GM21360 (cell line): ENCODE data around the gene LSMEM2.
"Not testable (repeated sequence)": the region's sequence is repeated elsewhere in the genome, so short reads cannot be mapped to it uniquely, and the experiment has no call there.

Source experiments
- ATAC-seq: cut with Tn5 transposase; IDR thresholded peaks from one replicate; pipeline ENCODE4 v1.9.1; 2021; ENCODE audit warnings: mild to moderate bottlenecking, moderate library complexity; ENCODE audit not compliant: unreplicated experiment

Gene LSMEM2

DNA sequence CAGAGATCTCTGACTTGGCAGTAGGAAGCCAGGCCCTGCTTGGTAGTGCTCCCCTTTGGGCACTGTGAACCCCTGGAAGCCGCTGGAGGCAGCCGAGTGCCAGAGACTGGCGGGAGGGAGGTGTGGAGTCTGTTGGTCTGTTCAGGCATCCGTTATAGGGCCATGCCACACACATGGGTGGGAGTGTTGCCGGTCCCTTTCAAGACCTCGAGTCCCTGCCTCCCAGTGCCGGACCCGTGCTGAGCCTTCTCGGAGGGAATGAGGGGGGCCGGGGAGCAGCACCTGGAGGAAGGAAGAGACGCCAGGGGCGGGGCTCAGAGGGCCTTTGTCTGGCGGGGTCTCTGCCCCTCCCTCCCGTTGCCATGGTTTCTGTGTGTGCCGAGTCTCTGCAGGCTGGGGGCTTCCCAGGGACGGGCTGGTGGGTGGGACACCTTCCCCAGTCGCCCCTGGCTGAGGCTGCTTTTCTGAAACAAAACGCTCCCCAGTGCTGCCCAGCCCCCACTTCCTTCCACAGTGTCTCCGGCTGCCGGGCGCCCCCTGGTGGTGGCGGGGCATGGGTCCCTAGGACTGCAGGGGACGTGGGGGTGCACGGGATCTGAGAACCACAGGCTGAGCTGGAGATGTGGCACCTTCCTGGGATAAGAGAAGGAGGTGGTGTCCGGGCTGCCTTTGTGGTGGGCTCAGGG is 32.9 kb upstream of the LSMEM2 start:
- peak; percentile 66 for ATAC-seq

DNA sequence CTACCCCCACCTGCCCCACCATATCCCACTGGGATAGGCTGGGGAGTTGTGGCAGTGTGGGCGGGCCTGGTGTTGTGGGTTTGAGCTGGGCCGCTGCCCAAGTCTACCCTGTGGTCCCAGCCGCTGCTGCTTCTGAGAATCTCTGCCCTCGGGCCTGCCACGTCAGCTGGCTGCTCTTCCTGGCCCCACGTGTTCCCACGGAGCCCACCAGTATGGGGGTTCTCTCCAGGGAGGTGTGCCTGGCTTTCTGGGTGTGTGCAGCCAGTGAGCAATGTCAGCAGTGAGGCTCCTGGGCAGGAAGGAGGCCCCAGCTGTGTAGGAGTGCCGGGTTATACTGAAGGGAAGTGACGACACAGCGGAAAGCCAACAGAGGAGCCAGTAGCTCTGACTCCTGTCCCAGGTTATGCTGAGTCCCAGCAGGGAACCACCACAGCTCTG is 32.4 kb upstream of the LSMEM2 start:
- no peak for ATAC-seq

DNA sequence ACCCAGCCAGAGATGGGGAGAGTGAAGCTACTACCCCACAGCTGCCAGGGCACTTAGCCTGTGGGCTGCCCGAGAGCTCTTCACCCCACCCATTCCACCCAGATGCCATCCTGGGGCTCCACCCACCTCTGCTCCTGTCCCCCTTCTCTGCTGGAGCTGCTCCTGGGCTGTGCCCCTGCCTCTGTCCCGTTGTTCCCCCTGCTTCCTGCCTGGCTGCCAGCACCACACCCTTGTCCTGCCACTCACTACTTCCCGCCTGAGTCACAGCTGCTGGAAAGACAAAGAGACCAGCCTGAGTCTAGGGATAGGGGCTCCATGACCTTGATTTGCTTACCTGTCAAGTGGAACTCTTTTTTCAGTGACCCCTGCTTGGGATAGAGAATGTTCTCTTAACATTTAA is 30.5 kb upstream of the LSMEM2 start:
- ATAC-seq = no peak

DNA sequence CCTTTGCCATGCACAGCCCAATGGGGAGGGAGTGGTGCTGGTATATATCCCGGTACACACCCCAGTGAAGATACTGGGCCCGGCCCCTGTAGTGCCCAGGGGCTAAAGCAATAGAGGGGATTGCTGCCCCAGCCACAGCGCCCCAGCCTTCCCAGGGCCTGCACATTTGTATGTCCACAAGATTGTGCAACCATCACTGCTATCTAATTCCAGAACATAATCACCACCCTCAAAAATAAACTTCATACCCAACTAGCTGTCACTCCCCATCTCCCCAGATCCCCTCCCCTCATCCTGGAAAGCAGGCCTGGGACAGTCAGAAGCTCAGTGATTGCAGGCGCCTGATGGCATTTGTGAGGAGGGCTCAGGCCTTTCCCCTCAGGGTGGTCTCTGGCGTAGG is 29.4 kb upstream of the LSMEM2 start:
- no peak for ATAC-seq

DNA sequence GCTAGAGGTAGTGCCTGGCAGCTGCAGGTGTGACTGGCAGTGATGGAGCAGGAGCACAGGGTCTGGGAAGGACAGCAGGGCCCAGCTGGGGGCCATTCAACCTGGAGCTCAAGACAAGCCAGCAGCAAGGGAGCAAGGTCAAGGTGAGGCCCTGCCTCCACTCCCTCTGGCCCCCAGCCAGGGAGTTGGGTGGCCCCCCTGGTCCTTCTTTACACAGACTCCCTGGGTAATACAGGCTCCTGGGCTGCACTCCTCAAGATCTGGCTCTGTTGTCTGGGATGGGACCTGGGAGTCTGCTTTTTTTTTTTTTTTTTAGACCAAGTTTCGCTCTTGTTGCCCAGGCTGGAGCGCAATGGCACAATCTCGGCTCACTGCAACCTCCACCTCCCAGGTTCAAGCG is 28.4 kb upstream of the LSMEM2 start:
- no peak for ATAC-seq

DNA sequence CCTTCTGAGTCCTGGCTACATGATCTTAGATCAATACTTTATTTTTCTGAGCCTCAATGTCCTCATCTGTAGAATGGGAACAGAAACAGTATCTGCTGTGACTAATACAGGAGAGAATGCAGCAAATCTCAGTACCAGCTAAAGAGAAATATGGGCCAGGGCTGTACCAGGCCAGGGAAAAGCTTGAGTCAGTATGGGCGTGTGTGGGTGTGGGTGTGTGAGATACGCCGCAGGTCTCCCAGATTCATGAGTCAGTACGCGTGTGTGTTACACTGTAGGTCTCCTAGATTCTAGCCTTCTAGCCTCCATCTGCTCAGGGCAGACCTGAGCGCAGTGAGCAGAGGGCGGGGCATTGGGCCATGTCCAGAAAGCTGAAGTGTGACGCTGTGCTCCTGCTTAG is 27.7 kb upstream of the LSMEM2 start:
- ATAC-seq = no peak

DNA sequence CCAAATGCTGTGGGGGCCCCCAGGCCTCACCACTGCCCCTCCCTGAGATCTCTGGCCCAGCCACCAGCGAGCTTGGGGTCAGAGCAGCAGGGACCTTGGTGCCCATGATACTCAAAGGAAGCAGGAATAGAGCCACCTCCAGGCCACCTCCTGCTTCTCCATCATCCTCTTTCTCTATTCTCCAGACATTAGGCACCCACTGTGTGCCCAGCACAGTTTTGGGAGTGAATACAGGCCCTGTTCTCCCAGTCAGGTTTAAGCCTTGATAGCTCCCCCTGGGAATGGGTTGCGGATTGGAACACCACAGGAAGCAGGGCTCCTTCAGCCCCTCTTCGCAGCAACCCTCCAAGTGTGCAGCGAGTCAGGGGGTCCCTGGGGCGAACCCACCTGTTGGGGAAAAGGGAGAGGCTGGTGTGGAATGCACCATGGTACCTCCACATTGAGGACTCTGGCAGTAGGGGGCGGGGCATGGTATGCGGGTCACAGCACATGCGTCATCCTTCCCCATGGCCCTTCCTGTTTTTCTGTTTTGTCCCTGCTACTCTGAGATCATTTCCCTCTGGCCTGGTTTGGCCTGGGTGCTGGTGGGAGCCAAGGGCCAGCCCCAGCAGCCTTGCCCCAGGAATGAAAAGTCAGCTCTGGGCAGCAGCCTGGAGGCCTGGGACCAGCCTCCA is 24.2 kb upstream of the LSMEM2 start:
- no peak for ATAC-seq

DNA sequence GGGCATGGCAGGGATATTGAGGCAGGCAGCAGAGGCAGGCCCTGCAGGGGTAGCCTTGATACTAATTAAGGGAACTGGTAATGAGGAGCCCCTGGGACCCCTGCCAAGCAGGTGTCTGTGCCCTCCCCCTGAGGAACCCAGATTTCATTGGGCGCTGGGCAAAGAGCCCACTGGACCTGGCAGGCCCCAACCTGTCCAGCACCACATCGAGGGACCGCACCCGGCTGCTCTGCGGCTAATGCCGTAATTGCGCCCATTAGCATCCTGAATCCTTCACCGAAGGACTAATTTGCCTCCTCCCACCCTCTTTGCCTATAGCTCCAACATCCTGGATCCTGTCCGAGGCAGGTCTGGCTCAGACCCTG is 23.7 kb upstream of the LSMEM2 start:
- no peak for ATAC-seq

DNA sequence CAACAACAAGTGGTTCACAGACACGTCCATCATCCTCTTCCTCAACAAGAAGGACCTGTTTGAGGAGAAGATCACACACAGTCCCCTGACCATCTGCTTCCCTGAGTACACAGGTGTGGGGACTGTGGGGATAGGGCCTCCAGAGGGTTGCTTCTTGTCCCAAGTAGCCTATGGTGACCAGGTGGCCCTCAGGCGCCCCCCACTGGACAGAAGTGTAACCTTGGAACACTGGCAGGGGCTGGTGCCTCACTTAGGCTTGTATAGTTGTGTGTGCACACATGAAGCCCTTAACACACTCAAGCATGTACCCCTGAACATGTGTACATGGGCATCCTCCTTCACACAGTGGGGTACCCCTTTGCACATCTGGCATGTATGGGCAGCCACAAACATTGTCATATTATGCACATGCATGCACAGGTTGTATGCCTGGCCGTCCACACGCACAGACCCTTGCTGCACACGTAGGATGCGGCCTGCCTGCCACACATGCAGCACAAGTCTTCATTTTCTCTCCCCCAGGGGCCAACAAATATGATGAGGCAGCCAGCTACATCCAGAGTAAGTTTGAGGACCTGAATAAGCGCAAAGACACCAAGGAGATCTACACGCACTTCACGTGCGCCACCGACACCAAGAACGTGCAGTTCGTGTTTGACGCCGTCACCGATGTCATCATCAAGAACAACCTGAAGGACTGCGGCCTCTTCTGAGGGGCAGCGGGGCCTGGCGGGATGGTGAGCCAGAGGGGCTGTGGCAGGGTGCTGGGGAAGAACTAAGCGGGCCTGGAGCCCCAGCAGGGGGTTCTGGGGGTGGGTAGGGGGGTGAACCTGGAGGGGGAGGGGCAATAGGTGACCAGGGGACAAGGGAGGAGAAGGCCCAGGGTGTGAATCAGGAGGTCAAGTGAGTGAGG is 21.7 kb upstream of the LSMEM2 start:
- ATAC-seq = no peak

DNA sequence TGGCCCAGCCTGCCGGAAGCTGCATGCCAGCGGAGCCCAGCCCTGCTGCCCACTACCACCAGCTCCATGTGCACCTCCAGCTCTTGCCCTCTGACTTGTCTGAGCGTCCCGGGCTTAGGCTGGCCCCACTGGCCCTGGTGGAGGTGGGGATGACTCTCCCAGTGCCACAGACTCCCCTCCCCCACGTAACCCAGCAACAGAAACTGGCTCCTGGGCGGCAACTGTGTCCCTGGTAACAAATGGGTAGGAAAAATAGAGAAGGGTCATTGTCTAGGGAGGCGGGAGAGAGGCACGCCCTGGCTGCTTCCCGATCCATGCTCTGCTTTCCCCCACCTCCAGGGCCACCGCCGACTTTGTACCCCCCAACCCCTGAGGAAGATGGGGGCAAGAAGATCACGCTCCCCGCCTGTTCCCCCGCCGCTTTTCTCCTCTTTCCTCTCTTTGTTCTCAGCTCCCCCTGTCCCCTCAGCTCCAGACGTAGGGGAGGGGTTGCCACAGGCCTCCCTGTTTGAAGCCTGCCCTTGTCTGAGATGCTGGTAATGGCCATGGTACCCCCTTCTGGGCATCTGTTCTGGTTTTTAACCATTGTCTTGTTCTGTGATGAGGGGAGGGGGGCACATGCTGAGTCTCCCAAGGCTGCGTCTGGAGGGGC is 20.7 kb upstream of the LSMEM2 start:
- no peak for ATAC-seq

DNA sequence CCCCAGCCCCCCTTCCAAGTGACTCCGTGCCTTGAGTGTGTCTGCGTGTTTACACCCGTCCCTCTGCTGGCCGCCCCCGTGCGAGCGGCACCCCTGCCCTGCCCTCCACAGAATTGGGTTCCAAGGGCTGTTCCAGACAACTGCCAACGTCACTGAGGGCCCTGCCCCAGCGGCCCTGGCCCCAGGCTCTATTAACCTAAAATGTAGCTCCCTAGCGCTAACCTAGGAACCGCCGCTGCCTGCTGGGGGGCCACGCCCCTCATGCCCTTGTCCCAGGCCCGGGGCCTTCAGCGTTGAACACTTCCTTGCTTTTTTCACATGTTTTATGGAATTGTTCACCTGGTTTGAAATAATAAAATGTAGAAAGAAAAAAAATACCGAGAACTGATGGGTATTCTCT is 19.9 kb upstream of the LSMEM2 start:
- no peak for ATAC-seq

DNA sequence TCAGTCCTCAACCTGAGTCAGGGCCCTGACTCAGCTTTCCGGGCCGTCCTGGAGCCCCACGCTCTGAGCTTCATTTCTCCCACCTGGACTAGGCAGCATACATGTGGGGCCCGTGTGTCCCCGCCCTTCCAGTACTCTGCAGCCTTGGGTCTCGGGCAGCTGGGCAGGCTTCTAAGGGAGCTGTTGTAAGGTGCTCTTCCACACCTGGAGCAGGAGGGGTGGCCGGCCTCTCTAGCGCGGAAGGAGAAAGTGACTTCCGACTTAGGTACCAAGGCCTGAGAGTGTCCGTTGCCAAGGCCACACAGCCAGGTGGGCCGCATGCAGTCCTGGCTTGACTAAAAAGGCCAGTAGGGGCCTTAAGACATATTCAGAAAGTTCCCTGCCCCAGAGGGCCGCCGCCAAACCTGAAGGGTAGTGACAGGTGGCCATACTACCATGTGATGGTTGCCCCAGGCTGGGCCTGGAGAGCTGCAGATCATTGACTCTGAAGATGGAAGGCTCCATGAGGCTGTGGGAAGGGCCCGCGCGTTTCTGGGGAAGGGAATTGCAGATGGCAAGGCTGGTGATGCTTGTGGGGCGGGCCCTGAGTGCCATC is 19.4 kb upstream of the LSMEM2 start:
- ATAC-seq = no peak

DNA sequence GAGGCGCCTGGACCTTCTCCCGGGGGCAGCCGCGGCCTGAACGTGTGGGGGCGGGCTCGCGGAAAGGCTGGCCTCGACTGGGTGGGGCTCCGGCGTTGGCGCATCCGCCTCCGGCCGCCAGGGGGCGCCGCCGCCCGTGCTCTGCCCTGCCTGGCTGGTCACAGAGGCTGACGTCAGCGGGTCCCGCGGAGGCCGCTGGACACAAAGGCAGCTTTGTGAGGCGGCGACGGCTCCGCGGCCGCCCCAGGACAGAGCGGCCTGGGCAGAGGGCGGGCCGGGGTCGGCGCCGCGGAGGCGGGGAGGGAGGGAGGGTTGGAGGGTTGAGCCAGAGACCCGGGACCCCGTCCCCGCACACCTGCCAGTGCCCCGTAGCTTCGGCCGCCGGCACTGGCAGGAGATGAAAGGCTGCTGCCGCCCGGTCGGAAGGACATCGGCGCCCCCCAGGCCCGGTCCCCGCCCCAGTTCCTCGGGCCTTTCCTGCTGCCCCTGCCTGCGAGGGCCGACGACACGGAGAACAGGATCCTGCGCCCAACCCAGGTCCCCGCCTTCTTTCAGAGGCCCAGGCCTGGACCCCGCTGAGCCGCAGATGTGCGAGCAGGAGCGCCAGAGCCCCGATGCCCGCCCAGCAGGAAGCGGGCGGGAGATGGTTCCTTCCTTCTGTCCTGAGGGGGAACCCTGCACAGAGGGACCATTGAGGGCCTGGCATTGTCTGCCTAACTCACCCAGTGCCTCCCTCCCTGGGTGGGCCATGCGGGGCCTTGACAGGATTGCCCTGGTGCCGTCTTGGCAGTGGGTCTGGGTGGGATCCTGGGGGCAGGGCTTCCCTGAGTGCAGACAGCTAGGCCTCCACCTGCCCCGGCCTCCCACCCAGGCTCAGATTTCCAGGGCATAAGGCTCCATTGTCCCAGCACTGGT is 18.6 kb upstream of the LSMEM2 start:
- no peak for ATAC-seq

DNA sequence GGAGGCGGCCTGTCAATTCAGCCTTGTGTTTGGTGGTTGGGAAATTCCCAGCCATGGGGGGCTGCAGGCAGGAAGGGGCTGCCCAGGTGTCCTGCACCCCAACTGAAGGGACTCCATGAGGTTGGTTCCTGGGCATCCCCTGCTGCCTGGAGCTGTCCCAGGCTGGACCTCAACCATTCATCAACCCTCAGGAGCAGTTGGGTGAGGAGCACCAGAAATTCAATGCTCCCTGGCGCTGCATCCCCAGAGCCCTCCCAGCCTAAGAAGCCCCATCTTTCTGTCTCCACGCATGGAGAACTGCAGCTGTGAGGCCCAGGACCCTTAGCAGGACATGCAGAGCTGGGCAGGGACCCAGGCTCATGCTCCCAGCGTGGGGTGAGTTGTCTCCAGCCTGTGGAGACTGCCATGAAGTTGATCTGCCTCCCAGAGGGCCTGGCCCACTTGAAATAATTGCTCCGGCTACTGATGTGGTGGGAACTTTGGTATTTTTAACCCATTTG is 17.9 kb upstream of the LSMEM2 start:
- ATAC-seq = no peak

DNA sequence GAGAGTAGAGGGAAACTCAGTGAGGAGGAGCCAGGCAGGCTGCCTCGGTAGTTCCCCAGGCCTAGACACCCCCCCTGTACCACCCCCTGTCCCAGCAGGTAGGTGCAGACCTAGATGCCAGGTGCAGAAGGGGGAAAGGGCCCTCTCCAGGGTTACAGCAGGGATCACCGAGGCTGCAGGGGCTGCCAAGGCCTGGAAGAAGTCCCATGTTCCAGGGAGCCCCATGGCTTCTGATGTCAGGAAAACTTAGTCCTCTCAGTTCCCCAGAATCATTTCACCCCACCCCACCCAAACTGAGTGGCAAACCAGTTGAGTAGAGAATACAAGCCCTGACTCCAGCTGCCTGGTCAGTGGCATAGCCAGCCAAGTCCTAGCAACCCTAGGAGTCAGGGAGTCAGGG is 17.4 kb upstream of the LSMEM2 start:
- no peak for ATAC-seq

DNA sequence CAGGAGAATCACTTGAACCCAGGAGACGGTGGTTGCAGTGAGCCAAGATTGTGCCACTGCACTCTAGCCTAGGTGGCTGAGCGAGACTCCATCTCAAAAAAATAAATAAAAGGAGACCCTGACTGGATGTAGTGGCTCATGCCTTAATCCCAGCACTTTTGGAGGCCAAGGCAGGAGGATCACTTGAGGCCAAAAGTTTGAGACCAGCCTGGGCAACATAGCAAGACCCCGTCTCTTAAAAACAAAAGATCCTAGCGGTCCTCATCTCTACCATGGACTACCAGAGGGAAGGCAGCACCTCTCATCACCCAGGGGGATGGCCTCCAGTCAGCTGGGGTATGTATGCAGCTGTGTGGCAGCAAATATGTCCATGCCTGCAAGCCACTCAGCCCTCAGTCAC is 16.7 kb upstream of the LSMEM2 start:
- not testable (repeated sequence) for ATAC-seq

DNA sequence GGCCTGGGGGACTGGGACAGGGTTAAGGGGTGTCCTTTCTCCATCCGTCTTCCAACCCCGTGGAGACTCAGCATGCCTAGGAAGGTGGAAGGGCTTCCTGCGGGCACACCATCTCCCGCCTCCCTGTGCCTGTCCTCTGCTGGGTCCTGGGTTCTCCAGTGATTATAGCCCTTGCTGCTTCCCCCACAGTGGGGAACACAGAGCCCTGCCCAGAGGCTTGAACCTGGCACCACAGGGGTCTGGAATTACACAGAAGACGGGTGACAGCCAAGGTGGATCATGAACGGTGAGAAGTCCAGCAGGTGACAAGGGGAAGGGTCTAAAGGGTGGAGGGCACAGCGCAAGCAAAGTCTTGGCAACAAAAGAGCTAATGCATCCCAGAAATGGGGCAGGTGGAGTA is 16.1 kb upstream of the LSMEM2 start:
- no peak for ATAC-seq

DNA sequence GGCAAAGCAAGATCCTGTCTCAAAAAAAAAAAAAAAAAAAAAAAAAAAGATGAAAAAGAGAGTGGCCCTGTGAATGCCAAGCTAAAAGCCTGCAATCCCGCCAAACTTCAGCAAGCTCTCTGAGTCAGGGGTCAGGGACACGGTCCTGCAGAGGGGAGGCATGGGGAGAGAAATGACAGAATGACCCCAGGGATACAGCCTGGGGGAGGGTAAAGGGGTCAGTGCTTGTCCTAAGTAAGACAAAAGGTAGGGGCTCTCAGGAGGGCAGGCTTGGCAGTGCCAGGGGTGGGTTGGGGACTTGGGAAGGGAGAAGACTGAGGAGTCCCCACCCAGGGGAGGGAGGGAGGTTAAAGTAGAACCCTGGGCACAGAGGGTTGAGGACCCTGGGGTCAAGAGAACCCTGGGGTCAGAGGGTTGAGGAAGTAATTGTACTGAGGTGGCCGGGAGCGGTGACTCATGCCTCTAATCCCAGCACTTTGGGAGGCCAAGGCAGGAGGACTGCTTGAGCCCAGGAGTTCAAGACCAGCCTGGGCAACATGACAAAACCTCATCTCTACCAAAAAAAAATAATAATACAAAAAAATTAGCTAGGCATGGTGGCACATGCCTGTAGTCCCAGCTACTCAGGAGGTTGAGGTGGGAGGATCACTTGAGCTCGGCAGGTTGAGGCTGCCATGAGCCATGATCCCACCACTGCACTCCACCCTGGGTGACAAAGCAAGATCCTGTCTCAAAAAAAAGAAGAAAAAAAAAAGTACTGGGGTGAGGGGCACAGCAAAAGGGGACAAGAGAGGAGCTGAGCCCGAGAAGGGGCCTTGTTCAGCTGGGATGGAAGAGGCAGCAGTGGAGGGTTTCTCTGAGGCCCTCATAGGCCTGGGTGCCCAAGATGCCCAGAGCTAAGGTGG is 15.2 kb upstream of the LSMEM2 start:
- no peak for ATAC-seq
